ENCODE measurements around the gene PDLIM4.

PDLIM4 gene

GRCh38 chr5:132243366-132243977 lies 14.0 kb upstream of the PDLIM4 start:
- TF ChIP-seq EZH2phosphoT487 (IDR thresholded peaks at IDR 0.05; ENCODE audit: borderline replicate concordance, low read length) (no peak), CTCF (IDR thresholded peaks at IDR 0.05; ENCODE audit: low read depth, low read length, poor library complexity, severe bottlenecking) (no peak)
- no peak overlapping the region for H3K4me2 ChIP-seq (ENCODE audit: low read length)
- H4K20me1 ChIP-seq (ENCODE audit: control insufficient read depth, insufficient read depth, low read depth, low read length), result no peaks in the 10 kb centered on the region
- H3K79me2 ChIP-seq (ENCODE audit: control insufficient read depth, low read length), result no peaks in the 10 kb centered on the region
- H3K4me3 ChIP-seq (ENCODE audit: low read length), result no peak overlapping the region
- no peaks in the 10 kb centered on the region for H3K4me1 ChIP-seq (ENCODE audit: control insufficient read depth, low read length)
- H3K9me3 ChIP-seq (ENCODE audit: control insufficient read depth, insufficient read depth, low read length), result no peaks in the 10 kb centered on the region
- no peak overlapping the region for H3K27ac ChIP-seq (ENCODE audit: low read depth, low read length)
- H3K36me3 ChIP-seq (ENCODE audit: control insufficient read depth, low read length), result no peaks in the 10 kb centered on the region
- H3K9me2 ChIP-seq (replicated peaks; ENCODE audit: control insufficient read depth, low read length), result no peaks in the 10 kb centered on the region
- H3F3A ChIP-seq (ENCODE audit: control insufficient read depth, insufficient read depth), result no peaks in the 10 kb centered on the region
- H3K27me3 ChIP-seq (ENCODE audit: control insufficient read depth, low read length), result no peaks in the 10 kb centered on the region

GRCh38 chr5:132245593-132245992 lies 11.9 kb upstream of the PDLIM4 start:
- Histone ChIP-seq H3K27ac (ENCODE audit: low read depth, low read length) (no peak overlapping the region), H3K4me1 (ENCODE audit: control insufficient read depth, low read length) (no peaks in the 10 kb centered on the region), H3K27me3 (ENCODE audit: control insufficient read depth, low read length) (no peaks in the 10 kb centered on the region), H3K9me3 (ENCODE audit: control insufficient read depth, insufficient read depth, low read length) (no peaks in the 10 kb centered on the region), H3K36me3 (ENCODE audit: control insufficient read depth, low read length) (no peaks in the 10 kb centered on the region), H3F3A (ENCODE audit: control insufficient read depth, insufficient read depth) (no peaks in the 10 kb centered on the region), H3K79me2 (ENCODE audit: control insufficient read depth, low read length) (no peaks in the 10 kb centered on the region), H4K20me1 (ENCODE audit: control insufficient read depth, insufficient read depth, low read depth, low read length) (no peaks in the 10 kb centered on the region), H3K9me2 (replicated peaks; ENCODE audit: control insufficient read depth, low read length) (no peaks in the 10 kb centered on the region), H3K4me3 (ENCODE audit: low read length) (no peak overlapping the region), H3K4me2 (ENCODE audit: low read length) (no peak overlapping the region)
- TF ChIP-seq CTCF (IDR thresholded peaks at IDR 0.05; ENCODE audit: low read depth, low read length, poor library complexity, severe bottlenecking), result no peak
- TF ChIP-seq EZH2phosphoT487 (IDR thresholded peaks at IDR 0.05; ENCODE audit: borderline replicate concordance, low read length), result no peak

- Histone ChIP-seq H3K27ac (ENCODE audit: low read depth, low read length) (no peak overlapping the region), H3K4me3 (ENCODE audit: low read length) (no peak overlapping the region), H3K36me3 (ENCODE audit: control insufficient read depth, low read length) (no peaks in the 10 kb centered on the region), H3F3A (ENCODE audit: control insufficient read depth, insufficient read depth) (no peaks in the 10 kb centered on the region), H3K4me1 (ENCODE audit: control insufficient read depth, low read length) (no peaks in the 10 kb centered on the region), H4K20me1 (ENCODE audit: control insufficient read depth, insufficient read depth, low read depth, low read length) (no peaks in the 10 kb centered on the region), H3K9me2 (replicated peaks; ENCODE audit: control insufficient read depth, low read length) (no peaks in the 10 kb centered on the region), H3K79me2 (ENCODE audit: control insufficient read depth, low read length) (no peaks in the 10 kb centered on the region), H3K4me2 (ENCODE audit: low read length) (no peak overlapping the region), H3K9me3 (ENCODE audit: control insufficient read depth, insufficient read depth, low read length) (no peaks in the 10 kb centered on the region), H3K27me3 (ENCODE audit: control insufficient read depth, low read length) (no peaks in the 10 kb centered on the region)
- TF ChIP-seq CTCF (IDR thresholded peaks at IDR 0.05; ENCODE audit: low read depth, low read length, poor library complexity, severe bottlenecking) (no peak), EZH2phosphoT487 (IDR thresholded peaks at IDR 0.05; ENCODE audit: borderline replicate concordance, low read length) (no peak)
Observed at GRCh38 chr5:132246806-132247205, 10.7 kb upstream of the PDLIM4 start.
